NB4 (cell line): ENCODE results near the gene HOXA13.

Source experiments
- DNase-seq: peaks from one replicate; pipeline ENCODE4 v3.0.0; 2010; ENCODE audit warnings: low read depth
- H3K4me3 ChIP-seq: one replicate; pipeline ENCODE4 v1.5.1; 2011; ENCODE audit warnings: mild to moderate bottlenecking, low read depth, low read length, moderate library complexity
- CTCF ChIP-seq: IDR thresholded peaks from one replicate; pipeline ENCODE4 v1.5.1; 2012; ENCODE audit warnings: low read depth, low read length
- MYC ChIP-seq: IDR thresholded peaks from 2 replicates; pipeline ENCODE4 v1.6.1; 2011; ENCODE audit warnings: low read depth, low read length
- POLR2A ChIP-seq: IDR thresholded peaks from 2 replicates; pipeline ENCODE4 v1.6.1; 2011; ENCODE audit warnings: mild to moderate bottlenecking; ENCODE audit not compliant: insufficient read length; ENCODE audit errors: extremely low read depth
- TF ChIP-seq, protein P1 (sequence below): IDR thresholded peaks from 2 replicates; pipeline ENCODE4 v1.6.1; 2011; ENCODE audit warnings: low read depth, low read length

Gene HOXA13

GRCh38 chr7:27175626-27176523, 24.0 kb downstream of the HOXA13 start:
- TF ChIP-seq POLR2A (no peak), MYC (no peak), CTCF (no peak)
- TF ChIP-seq, protein P1, sequence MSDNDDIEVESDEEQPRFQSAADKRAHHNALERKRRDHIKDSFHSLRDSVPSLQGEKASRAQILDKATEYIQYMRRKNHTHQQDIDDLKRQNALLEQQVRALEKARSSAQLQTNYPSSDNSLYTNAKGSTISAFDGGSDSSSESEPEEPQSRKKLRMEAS, result no peak
- H3K4me3 ChIP-seq, result no peak overlapping the region
- DNase-seq, result no peak

GRCh38 chr7:27174874-27175625, 24.8 kb downstream of the HOXA13 start:
- H3K4me3 ChIP-seq, result no peak overlapping the region
- TF ChIP-seq POLR2A, result no peak
- TF ChIP-seq CTCF, result no peak
- TF ChIP-seq, protein P1, result peak; percentile 42; the same call in 1 of the 2 replicates
- peak; percentile 42 for TF ChIP-seq MYC
- DNase-seq, result peak; percentile 74

DNA sequence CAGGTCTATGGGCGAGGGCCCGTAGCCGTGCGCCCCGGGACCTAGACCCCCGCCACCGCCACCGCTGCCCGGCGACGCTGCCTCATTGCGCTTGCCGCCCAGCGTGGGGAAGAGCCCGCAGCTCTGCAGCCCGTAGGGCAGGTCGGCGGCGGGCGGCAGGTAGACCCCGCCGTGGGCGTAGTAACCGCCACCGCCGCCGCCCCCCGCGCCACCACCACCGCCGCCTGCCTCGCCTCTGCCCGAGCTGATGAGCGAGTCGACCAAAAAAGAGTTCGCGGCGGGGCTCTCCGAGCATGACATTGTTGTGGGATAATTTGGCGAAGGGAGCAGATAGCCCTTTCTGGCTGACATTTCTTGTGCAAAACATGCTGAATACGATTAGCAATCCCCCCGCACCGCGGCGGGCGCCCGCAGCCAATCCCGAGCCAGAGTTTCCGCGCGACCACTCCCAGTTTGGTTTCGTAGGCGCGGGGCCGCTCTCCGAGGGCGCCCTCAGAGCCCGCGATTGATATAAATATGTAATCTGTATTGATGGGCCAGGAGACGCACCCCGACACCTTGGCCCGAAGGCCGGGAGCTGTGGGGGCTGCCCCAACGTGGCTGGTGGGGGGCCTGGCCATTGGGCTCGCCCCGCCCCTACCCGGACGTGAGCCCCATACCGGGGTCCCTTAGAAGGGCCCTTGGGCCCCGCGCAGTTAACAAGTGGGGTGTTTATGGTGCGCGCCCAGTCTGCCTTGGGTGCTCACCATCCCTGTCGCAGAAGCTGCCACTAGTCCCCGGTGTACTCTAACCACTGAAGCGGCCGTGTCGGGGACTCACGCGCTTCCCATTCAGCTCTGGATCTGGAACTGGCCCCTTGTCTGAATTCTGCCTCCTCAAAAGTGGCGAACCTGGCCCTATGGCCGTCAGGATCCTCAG, 25.7 kb downstream of the HOXA13 start, which contains the start of gene HOXA10:
HOXA10 (minus strand) TSS at position 365 of the 918 bp plus-strand sequence; CDS start at position 351, 14 bp downstream.
- peak within 1 kb of the TSS; percentile 82 for H3K4me3 ChIP-seq
- DNase-seq, result peak; percentile 67
- TF ChIP-seq, protein P1, result no peak
- peak; percentile 40 for TF ChIP-seq POLR2A

GRCh38 chr7:27173511-27173955, 26.4 kb downstream of the HOXA13 start:
- TF ChIP-seq, protein P1, result peak; percentile 50
- TF ChIP-seq MYC (peak; percentile 36; the same call in 1 of the 2 replicates), POLR2A (peak; percentile 86), CTCF (no peak)
- peak overlapping the region; percentile 82 for H3K4me3 ChIP-seq
- DNase-seq, result no peak

DNA sequence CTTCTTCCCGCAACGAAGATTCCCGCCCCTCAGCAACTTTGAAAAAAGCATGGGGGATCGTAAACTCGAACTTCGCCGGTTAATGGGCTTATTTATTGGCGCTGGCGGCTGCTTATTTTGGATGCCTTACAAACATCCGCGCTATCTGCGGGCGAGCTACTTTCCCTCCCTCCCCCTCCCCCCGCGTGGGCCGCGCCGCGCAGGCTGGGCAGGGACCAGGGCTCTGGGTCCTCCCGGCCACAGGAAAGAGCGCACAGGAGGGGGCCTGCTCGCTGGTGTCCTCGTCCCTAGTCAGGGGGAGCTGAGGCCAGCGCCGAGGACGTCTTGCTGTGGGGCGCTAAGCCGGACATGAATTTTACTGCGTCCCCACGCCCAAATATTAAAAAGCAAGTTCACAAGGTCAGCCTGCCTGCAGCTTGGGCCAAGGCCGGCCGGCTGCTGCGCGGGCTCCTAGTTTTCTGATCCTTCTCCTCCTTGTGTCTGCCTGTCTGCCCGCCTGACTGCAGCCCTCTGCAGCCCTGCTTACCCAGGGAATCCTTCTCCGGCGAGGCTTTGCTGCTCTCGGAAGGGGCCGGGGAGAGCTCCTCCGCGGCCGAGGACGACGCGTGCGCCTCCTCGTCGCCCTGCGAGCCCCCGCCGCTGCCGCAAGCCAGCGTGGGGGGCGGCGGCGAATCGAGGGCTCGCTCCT, 26.9 kb downstream of the HOXA13 start:
- TF ChIP-seq, protein P1, result peak; percentile 24
- TF ChIP-seq MYC (peak; percentile 67), CTCF (no peak), POLR2A (peak; percentile 60)
- H3K4me3 ChIP-seq, result peak overlapping the region; percentile 82
- DNase-seq, result peak; percentile 88
